Measurements from ENCODE around the gene THOC3. TPM values are rescaled to one million over a fixed set of nuclear protein-coding genes. Genes with fewer than 3 reads are reported as not detected.
"Not testable (repeated sequence)": the region's sequence is repeated elsewhere in the genome, so short reads cannot be mapped to it uniquely, and the experiment has no call there.

Gene THOC3
- total and polyA plus RNA-seq, 2 experiments from 2014 or later: 47.2 to 57.9 TPM

GRCh38 chr5:175938489-175938888, 29.6 kb downstream of the THOC3 start:
- H3K4me3 ChIP-seq; H3K27me3 ChIP-seq (replicated peaks; ENCODE audit: insufficient read depth); H3K4me1 ChIP-seq (ENCODE audit: insufficient read depth); H3K9me2 ChIP-seq (ENCODE audit: insufficient read depth); H3F3A ChIP-seq (ENCODE audit: insufficient read depth); H3K27ac ChIP-seq; H2AFZ ChIP-seq; DNase-seq; H4K20me1 ChIP-seq (ENCODE audit: insufficient read depth); H3K36me3 ChIP-seq (ENCODE audit: low read depth); H3K79me2 ChIP-seq (ENCODE audit: insufficient read depth); in situ Hi-C loops (cut with MboI); H3K4me2 ChIP-seq (ENCODE audit: unreplicated experiment); H3K9me3 ChIP-seq (ENCODE audit: low read depth); H3K9ac ChIP-seq: not testable (repeated sequence)
- WGBS, 2 experiments (ENCODE audit: low coverage in 1 of 2, low lambda C conversion rate in 2 of 2, missing lambda C conversion rate in 2 of 2): 38 to 69% methylated on average over 1 of the region's 1 CpG

DNA sequence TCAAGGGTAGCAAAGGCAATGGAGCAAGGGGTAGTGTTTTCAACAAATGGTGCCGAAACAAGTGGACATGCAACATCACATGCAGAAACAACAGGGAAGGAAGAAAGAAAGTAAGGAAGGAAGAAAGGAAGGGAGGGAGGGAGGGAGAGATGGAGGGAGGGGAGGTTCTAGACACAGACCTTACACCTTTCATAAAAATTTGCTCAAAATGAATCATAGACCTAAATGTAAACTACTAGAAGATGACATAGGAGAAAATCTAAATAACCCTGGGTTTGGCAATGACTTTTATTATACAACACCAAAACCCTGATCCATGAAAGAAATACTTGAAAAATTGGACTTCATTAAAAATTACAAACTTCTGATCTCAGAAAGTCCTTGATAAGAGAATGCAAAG, 39.4 kb downstream of the THOC3 start:
- not testable (repeated sequence) for H3K36me3 ChIP-seq (ENCODE audit: low read depth); H3K9me2 ChIP-seq (ENCODE audit: insufficient read depth); H3K4me2 ChIP-seq (ENCODE audit: unreplicated experiment); H3F3A ChIP-seq (ENCODE audit: insufficient read depth); H3K4me3 ChIP-seq; H3K79me2 ChIP-seq (ENCODE audit: insufficient read depth); H3K27ac ChIP-seq; H3K9ac ChIP-seq; H2AFZ ChIP-seq; H3K9me3 ChIP-seq (ENCODE audit: low read depth); H4K20me1 ChIP-seq (ENCODE audit: insufficient read depth); DNase-seq; H3K4me1 ChIP-seq (ENCODE audit: insufficient read depth); H3K27me3 ChIP-seq (replicated peaks; ENCODE audit: insufficient read depth)
- WGBS, 2 experiments (ENCODE audit: low coverage in 1 of 2, low lambda C conversion rate in 2 of 2, missing lambda C conversion rate in 2 of 2): 57% methylated on average over 1 of the region's 1 CpG; no CpG with 5 or more reads in 1 of the 2 experiments
- in situ Hi-C loops (cut with MboI): loop anchor here (5.0 kb wide), 1 partner anchor 1989 kb away; no protein-coding TSS in a partner anchor

DNA sequence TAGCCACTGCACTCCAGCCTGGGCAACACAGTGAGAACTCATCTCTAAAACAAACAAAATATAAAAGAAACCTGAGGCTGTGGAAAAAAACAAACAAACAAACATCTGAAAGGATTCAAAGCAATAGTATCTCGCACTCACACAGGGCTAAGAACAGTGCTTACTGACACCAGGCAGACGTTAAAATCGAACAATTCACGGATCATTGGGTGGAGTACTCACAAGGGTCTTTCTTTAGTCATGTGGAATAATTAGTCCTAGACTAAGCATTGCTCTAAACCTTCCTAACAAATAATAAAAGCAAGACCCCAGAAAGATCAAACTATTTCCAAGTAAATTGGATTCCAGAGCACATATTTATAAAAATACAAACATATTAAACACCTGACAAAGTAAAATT, 43.0 kb downstream of the THOC3 start:
- not testable (repeated sequence) for H3K4me3 ChIP-seq; H3K36me3 ChIP-seq (ENCODE audit: low read depth); H3K27ac ChIP-seq; H3K79me2 ChIP-seq (ENCODE audit: insufficient read depth); H3K27me3 ChIP-seq (replicated peaks; ENCODE audit: insufficient read depth); H4K20me1 ChIP-seq (ENCODE audit: insufficient read depth); H3K9me3 ChIP-seq (ENCODE audit: low read depth); H3K9ac ChIP-seq; DNase-seq; H2AFZ ChIP-seq; H3K9me2 ChIP-seq (ENCODE audit: insufficient read depth); H3K4me2 ChIP-seq (ENCODE audit: unreplicated experiment)
- H3K4me1 ChIP-seq (ENCODE audit: insufficient read depth): peaks cover 34% of the 10 kb centered on the region
- peaks cover 33% of the 10 kb centered on the region for H3F3A ChIP-seq (ENCODE audit: insufficient read depth)
- in situ Hi-C loops (cut with MboI): loop anchor here (5.0 kb wide), 1 partner anchor 1992 kb away; no protein-coding TSS in a partner anchor
- WGBS, 2 experiments (ENCODE audit: low coverage in 1 of 2, low lambda C conversion rate in 2 of 2, missing lambda C conversion rate in 2 of 2): 94 to 96% methylated on average over 4 of the region's 4 CpGs

DNA sequence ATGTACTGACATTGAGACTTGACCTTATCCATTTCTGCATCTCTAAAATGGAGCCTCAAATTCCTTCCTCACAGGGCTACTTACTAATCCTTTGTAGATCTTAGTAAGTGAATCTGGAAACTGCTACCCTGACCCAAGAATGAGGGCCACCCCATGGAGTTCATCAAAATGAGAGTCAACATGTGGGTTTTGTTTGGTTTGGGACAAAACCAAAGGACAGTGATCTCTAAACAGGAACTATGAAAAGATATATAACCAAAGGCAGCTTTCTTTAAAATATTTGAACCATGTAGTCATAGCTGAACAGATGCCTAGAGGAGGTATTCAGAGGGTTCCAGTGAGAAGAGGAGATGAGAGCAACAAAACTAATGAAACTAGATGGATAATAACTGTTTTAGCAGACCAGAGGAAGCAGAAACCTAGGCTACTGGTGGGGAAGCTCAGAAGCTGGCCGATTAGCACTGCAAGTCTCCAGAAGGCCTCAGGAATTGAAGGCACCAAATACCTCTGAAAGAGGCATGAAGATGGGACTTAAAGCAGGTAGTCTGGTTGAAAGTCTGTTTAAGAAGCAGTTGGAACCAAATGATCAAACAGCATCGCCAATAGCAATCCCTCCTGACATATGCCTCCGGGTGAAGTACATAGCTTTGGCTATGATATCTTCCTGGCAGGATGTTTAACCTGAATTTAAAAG, 45.8 kb downstream of the THOC3 start:
- no peaks in the 10 kb centered on the region for H3K27me3 ChIP-seq (replicated peaks; ENCODE audit: insufficient read depth)
- H3K9me2 ChIP-seq (ENCODE audit: insufficient read depth): no peaks in the 10 kb centered on the region
- peaks cover 41% of the 10 kb centered on the region for H3K4me1 ChIP-seq (ENCODE audit: insufficient read depth)
- H3K36me3 ChIP-seq (ENCODE audit: low read depth): no peaks in the 10 kb centered on the region
- H3K9ac ChIP-seq: no peak overlapping the region
- peaks cover 33% of the 10 kb centered on the region for H3F3A ChIP-seq (ENCODE audit: insufficient read depth)
- no peaks in the 10 kb centered on the region for H3K79me2 ChIP-seq (ENCODE audit: insufficient read depth)
- 81 to 87% methylated on average over 3 of the region's 3 CpGs for WGBS, 2 experiments (ENCODE audit: low coverage in 1 of 2, low lambda C conversion rate in 2 of 2, missing lambda C conversion rate in 2 of 2)
- peak overlapping the region; percentile 60 for H3K27ac ChIP-seq
- no peaks in the 10 kb centered on the region for H4K20me1 ChIP-seq (ENCODE audit: insufficient read depth)
- peak overlapping the region; percentile 16 for H2AFZ ChIP-seq
- peak overlapping the region; percentile 3; the same call in 1 of the 2 replicates for H3K4me3 ChIP-seq
- no peaks in the 10 kb centered on the region for H3K9me3 ChIP-seq (ENCODE audit: low read depth)
- in situ Hi-C loops (cut with MboI): no loop called here
- peak overlapping the region; percentile 48 for H3K4me2 ChIP-seq (ENCODE audit: unreplicated experiment)
- TF ChIP-seq EZH2 (IDR thresholded peaks at IDR 0.05; ENCODE audit: insufficient read depth, poor library complexity, severe bottlenecking) (no peak), EZH2phosphoT487 (IDR thresholded peaks at IDR 0.05; ENCODE audit: insufficient read depth, low read depth) (peak; percentile 71; the same call in 1 of the 2 replicates)
- peak; percentile 90 for DNase-seq

All from GM23248 (cell line).